CD4-positive, alpha-beta T cell treated with Interleukin-12 subunit alpha and Interleukin-12 subunit beta, for 1 hour (primary cell): ENCODE data around the gene LSP1.
A peak's percentile ranks its signal among the peaks of the same experiment; 100 is the strongest.

ENCODE experiments used
- DNase-seq: peaks from one replicate; pipeline ENCODE4 v3.0.0-alpha.2; 2020

Gene LSP1

GRCh38 chr11:1838077-1838425, 14.8 kb upstream of the LSP1 start:
- DNase-seq: no peak

GRCh38 chr11:1838426-1839144, 14.3 kb upstream of the LSP1 start, which contains the start of gene TNNI2:
TNNI2 (plus strand) TSS chr11:1838981; CDS start chr11:1839697, 716 bp downstream.
- no peak for DNase-seq

- no peak for DNase-seq
Measured at GRCh38 chr11:1839204-1839923, 13.5 kb upstream of the LSP1 start.

- DNase-seq: peak; percentile 41
Measured at GRCh38 chr11:1839924-1840779, 12.7 kb upstream of the LSP1 start.

GRCh38 chr11:1840780-1841480, 12.0 kb upstream of the LSP1 start:
- DNase-seq: no peak

GRCh38 chr11:1841511-1842148, 11.3 kb upstream of the LSP1 start:
- DNase-seq: no peak

GRCh38 chr11:1842149-1843097, 10.5 kb upstream of the LSP1 start:
- no peak for DNase-seq

GRCh38 chr11:1843098-1843473, 9.8 kb upstream of the LSP1 start:
- DNase-seq: no peak

- no peak for DNase-seq
Measured at GRCh38 chr11:1843796-1844195, 9.1 kb upstream of the LSP1 start.

GRCh38 chr11:1844221-1845094, 8.4 kb upstream of the LSP1 start:
- peak; percentile 67 for DNase-seq

- no peak for DNase-seq
Measured at GRCh38 chr11:1845095-1845429, 7.8 kb upstream of the LSP1 start.

- DNase-seq: peak; percentile 58
Measured at GRCh38 chr11:1845561-1846452, 7.1 kb upstream of the LSP1 start.

GRCh38 chr11:1846453-1846932, 6.4 kb upstream of the LSP1 start:
- no peak for DNase-seq

GRCh38 chr11:1847006-1847735, 5.7 kb upstream of the LSP1 start:
- DNase-seq: no peak

- DNase-seq: no peak
Measured at GRCh38 chr11:1847926-1848639, 4.8 kb upstream of the LSP1 start.

GRCh38 chr11:1848640-1849430, 4.0 kb upstream of the LSP1 start:
- no peak for DNase-seq
